HG03025 (cell line): ENCODE measurements around the gene LSAMP.

Source experiments
- ATAC-seq: cut with Tn5 transposase; IDR thresholded peaks from one replicate; pipeline ENCODE4 v1.9.1; 2021; ENCODE audit warnings: mild to moderate bottlenecking, moderate library complexity; ENCODE audit not compliant: unreplicated experiment, low FRiP score

The LSAMP gene

GRCh38 chr3:116445311-116445841 lies at the start of gene LSAMP:
TSS of gene LSAMP (minus strand) at chr3:116445487.
- ATAC-seq, result no peak

GRCh38 chr3:116492379-116492778 lies 47.1 kb upstream of the LSAMP start:
- ATAC-seq, result no peak

GRCh38 chr3:116483135-116483534 lies 37.8 kb upstream of the LSAMP start:
- ATAC-seq, result no peak

- ATAC-seq, result no peak
Observed at GRCh38 chr3:116476691-116477090, 31.4 kb upstream of the LSAMP start.

- ATAC-seq, result no peak
Observed at GRCh38 chr3:116474801-116475200, 29.5 kb upstream of the LSAMP start.

GRCh38 chr3:116474032-116474780 lies 28.9 kb upstream of the LSAMP start:
- no peak for ATAC-seq

- no peak for ATAC-seq
Observed at GRCh38 chr3:116473602-116474001, 28.3 kb upstream of the LSAMP start.

- ATAC-seq, result no peak
Observed at GRCh38 chr3:116470605-116471197, 25.4 kb upstream of the LSAMP start.

GRCh38 chr3:116469546-116469945 lies 24.3 kb upstream of the LSAMP start:
- no peak for ATAC-seq

GRCh38 chr3:116464276-116464798 lies 19.1 kb upstream of the LSAMP start:
- no peak for ATAC-seq

- no peak for ATAC-seq
Observed at GRCh38 chr3:116453666-116454346, 8.5 kb upstream of the LSAMP start.

GRCh38 chr3:116449546-116450350 lies 4.5 kb upstream of the LSAMP start:
- no peak for ATAC-seq

GRCh38 chr3:116445990-116446389 lies 703 bp upstream of the LSAMP start:
- ATAC-seq, result no peak

GRCh38 chr3:116444819-116445310 lies 422 bp downstream of the LSAMP start:
- ATAC-seq, result no peak

- ATAC-seq, result no peak
Observed at GRCh38 chr3:116444115-116444747, 1.1 kb downstream of the LSAMP start.

- ATAC-seq, result no peak
Observed at GRCh38 chr3:116443191-116443661, 2.1 kb downstream of the LSAMP start.

- ATAC-seq, result no peak
Observed at GRCh38 chr3:116442331-116443021, 2.8 kb downstream of the LSAMP start.

- no peak for ATAC-seq
Observed at GRCh38 chr3:116441652-116442051, 3.6 kb downstream of the LSAMP start.

GRCh38 chr3:116440196-116440595 lies 5.1 kb downstream of the LSAMP start:
- no peak for ATAC-seq
